HG02571 (cell line): ENCODE measurements around the gene GYS2.

Source experiments
- ATAC-seq: cut with Tn5 transposase; IDR thresholded peaks from one replicate; pipeline ENCODE4 v1.9.1; 2021; ENCODE audit warnings: mild to moderate bottlenecking, moderate library complexity; ENCODE audit not compliant: unreplicated experiment

The GYS2 gene

GRCh38 chr12:21558100-21558679 lies 46.5 kb downstream of the GYS2 start:
- ATAC-seq: no peak

GRCh38 chr12:21553329-21553675 lies 51.3 kb downstream of the GYS2 start:
- no peak for ATAC-seq

DNA sequence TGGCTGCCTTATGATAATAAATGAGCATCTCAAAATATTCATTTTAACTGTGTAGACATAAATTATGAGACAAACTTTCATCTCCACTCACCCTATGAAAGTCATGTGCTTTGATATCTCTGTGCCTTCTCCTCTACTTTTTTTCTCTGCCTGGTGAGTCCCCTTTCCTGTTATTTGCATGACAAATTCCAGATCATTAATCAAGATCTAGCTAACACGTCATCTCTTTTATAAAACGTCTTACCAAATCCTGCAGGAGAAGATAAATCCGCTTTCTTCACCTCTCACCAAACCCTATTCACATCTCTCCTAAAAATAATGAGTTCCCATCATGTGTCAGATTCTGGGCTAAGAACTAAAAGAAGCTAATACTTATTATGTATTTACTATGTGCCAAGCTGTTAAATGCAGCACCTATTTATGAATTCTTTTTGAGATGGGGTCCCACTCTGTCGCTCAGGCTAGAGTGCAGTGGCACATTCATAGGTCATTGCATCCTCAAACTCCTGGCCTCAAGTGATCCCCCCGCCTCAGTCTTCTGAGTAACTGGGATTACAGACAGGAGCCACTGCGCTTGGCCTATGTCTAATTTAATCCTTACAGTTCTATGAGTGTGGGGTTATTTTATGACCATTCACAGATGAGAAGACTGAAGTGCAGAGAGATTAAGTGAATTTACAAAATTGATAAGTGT lies 51.9 kb downstream of the GYS2 start:
- no peak for ATAC-seq

- no peak for ATAC-seq
Measured at GRCh38 chr12:21551841-21552465, 52.7 kb downstream of the GYS2 start.

- ATAC-seq: no peak
Measured at GRCh38 chr12:21547437-21547836, 57.2 kb downstream of the GYS2 start.

DNA sequence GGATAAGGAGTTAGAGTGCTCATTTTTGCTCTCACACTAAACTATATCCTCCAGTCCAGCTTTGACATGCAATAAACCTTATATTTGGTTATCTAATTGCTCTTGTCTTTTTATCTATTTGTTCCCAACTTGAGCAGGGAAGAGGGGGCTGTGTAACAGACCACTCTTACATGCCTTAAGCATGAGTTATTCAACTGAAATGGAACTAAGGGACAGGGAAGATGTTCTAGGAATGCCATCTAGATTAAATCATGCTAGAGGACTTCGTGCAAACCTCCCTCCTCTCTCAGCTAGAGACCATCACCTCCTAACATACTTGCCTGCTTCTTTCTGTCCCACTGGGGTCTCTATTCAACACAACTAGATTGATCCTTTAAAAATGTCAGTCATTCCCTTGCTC lies 57.9 kb downstream of the GYS2 start:
- no peak for ATAC-seq

DNA sequence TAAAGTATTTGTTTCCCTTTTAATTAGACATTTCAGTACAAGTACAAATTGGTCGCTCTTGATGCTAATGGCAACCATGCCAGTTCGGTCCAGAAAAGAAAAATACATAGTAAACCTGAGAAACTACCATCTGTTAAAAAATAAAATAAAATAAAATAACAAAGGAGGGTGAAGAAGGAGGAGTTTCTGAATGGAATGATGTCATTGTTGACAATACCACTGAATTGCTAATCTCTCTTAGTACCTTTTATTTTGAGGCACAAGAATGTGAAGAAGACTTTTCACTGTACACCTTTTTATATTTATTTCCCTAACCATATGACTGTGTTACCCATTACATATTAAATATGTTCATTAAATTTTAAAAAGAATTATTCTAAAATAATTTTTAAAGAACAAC lies 59.1 kb downstream of the GYS2 start:
- ATAC-seq: no peak

DNA sequence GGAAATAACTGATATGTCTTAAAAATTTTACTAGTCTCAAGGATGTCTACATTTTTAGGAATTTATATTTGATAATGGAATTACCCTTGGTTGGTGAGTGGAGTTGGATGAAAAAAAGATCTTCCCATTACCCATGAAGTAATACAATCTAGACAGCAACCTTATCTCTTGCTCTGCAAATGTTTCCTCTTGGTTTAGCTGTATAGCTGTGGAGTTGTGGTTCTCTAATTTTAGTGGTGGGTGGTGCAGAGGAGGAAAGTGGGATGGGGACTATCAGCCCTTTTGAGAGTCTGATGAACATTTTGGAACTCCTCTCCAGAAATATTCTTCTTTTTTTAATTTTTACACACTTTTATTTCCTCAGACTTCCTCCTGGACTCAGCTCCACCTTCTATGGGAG lies 61.5 kb downstream of the GYS2 start:
- ATAC-seq: no peak

DNA sequence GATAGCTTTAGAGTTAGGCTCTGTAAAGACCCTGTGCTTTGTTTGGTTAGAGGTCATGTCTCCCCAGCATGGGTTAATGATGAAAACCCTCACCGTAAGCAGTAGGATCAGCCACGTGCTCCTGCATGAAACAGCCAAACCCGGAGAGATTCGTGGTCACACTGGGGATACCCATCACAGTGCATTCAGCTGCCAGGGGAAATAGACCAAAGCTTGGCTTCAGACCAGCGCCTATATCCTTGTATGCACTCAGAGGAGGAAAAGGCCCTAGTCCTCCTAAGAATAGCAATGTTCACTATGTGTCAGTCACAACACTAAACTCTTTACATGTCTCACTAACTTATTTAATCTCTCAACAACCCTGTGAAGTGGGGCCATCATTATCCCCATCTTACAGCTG lies 62.2 kb downstream of the GYS2 start:
- ATAC-seq: no peak

- ATAC-seq: no peak
Measured at GRCh38 chr12:21541773-21542172, 62.9 kb downstream of the GYS2 start.

GRCh38 chr12:21539797-21540196 lies 64.8 kb downstream of the GYS2 start:
- ATAC-seq: no peak

DNA sequence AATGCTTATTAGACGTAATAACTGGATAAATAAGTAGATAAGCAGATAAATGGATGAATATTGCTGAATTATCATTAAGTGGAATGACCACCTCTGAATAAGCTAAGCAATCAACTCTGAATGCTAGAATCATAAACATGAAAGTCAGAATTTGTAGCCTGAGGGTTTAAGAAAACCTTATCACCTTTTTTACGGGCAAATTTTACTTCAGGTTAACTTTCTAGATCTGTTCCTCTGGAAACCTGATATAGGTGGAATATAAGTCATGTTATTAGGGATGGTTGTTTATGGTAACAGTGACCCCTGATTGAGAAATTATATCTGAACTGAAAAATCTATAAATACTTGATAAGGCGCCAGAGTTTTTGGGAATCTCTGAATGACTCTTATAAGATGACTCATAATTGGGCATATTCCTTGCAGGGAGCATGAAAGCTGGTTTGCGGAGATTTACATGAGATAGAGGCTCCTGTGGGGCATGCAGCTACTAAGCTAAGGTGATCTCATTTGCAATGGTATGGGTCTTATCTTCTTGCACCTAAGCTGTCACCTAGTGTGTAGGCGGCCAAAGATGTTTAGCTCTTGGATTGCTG lies 66.5 kb downstream of the GYS2 start:
- ATAC-seq: no peak

GRCh38 chr12:21529456-21529855 lies 75.2 kb downstream of the GYS2 start:
- ATAC-seq: no peak

DNA sequence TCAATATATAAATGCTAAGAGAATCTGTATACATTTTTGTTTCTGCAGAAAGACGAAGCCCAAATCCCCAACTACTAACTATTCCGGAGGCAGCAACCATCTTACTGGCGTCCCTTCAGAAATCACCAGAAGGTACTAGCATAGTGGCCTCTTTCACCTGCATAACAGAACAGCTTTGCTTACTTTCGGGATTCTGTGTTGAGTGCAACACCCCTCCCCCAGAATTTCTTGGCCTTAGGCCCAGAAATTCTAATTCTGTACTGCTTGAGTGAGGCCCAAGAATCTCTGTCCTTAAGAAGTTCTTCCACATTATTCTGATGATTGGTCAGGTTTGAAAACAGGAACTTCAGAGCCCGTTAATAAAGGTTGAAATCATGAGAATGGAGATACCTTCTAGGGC lies 75.7 kb downstream of the GYS2 start:
- no peak for ATAC-seq

- peak; percentile 98 for ATAC-seq
Measured at GRCh38 chr12:21527451-21528180, 77.0 kb downstream of the GYS2 start.

DNA sequence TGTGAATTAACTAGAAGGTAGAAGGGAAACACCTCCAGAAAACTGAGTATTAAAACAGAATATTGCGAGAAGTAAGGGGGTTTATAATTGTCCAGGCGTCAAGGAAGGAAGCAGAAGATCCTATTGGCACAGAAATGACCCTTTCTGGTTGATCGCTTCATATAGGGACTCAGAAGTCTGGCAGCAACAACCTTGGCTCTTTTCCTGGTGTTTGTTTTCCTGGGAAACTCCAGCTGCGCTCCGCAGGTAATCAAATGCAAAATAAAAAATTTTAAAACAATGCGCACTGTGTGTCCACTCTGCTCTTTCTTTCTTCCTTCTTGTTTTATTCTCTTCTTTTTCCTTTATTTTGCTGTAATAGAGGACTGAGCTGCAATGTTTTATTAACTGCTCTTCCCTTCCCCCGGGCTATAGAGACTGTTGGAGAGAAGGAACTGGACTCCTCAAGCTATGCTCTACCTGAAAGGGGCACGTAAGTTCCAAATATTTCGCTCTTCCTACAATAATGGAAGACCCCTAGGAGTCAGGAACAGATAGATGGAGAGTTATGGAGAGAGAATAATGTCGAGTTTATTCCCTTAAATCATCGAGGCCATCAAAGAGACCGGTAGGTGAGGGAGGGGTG lies 77.8 kb downstream of the GYS2 start:
- no peak for ATAC-seq

GRCh38 chr12:21526053-21526452 lies 78.6 kb downstream of the GYS2 start, which contains the start of gene SPX:
TSS of gene SPX (plus strand) at chr12:21526296. CDS start at chr12:21526473, 177 bp downstream.
- ATAC-seq: no peak

DNA sequence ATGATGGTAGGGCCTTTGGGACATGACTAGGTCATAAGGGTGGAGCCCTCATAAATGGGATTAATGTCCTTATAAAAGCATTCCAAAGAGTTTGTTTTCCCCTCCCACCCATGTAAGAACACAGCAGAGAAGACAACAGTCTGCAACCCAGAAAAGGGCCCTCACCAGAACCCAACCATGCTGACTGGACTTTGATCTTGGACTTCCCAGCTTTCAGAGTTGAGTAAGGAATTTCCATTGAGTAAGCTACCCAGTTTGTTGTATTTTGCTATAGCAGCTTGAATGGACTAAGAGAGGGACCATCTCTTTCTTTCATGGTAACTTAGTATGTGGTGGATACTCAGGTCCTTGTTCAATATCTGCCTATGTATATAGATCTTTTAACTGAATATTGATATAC lies 81.5 kb downstream of the GYS2 start:
- ATAC-seq: no peak

- ATAC-seq: no peak
Measured at GRCh38 chr12:21521541-21521940, 83.1 kb downstream of the GYS2 start.

DNA sequence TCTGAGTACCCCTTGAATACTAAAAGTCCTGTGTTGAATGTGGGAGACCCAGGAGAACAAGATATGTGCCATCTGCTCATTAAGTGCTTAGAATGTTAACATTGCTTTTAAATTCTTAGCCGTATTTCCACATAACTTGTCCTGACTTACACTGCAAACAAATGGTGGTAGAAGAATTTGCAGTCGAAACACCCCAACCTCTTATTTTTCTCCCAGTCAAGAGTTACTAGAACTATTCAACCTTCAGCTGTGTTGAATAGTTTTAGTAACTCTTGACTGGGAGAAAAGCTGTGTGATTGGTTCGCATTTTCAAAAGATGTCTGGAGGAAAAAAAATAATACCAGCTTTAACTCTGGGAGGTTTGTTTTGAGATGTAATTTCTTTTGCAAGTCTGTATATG lies 86.2 kb downstream of the GYS2 start:
- ATAC-seq: no peak

GRCh38 chr12:21516281-21516680 lies 88.4 kb downstream of the GYS2 start:
- ATAC-seq: no peak
